ENCODE data around the gene DTWD1.

The DTWD1 gene

GRCh38 chr15:49621401-49621811 lies 558 bp downstream of the DTWD1 start:
- H4K20me1 ChIP-seq (ENCODE audit: control insufficient read depth, insufficient read depth, low read depth, low read length): no peaks in the 10 kb centered on the region
- H3K9me3 ChIP-seq (ENCODE audit: control insufficient read depth, insufficient read depth, low read length): peaks cover 4% of the 10 kb centered on the region
- H3F3A ChIP-seq (ENCODE audit: control insufficient read depth, insufficient read depth): no peaks in the 10 kb centered on the region
- peak overlapping the region; percentile 88 for H3K4me2 ChIP-seq (ENCODE audit: low read length)
- H3K4me3 ChIP-seq (ENCODE audit: low read length): peak overlapping the region; percentile 80
- peaks cover 33% of the 10 kb centered on the region for H3K36me3 ChIP-seq (ENCODE audit: control insufficient read depth, low read length)
- H3K27ac ChIP-seq (ENCODE audit: low read depth, low read length): peak overlapping the region; percentile 38
- H3K79me2 ChIP-seq (ENCODE audit: control insufficient read depth, low read length): peaks cover 47% of the 10 kb centered on the region
- peaks cover 17% of the 10 kb centered on the region for H3K4me1 ChIP-seq (ENCODE audit: control insufficient read depth, low read length)
- H3K9me2 ChIP-seq (replicated peaks; ENCODE audit: control insufficient read depth, low read length): no peaks in the 10 kb centered on the region
- no peaks in the 10 kb centered on the region for H3K27me3 ChIP-seq (ENCODE audit: control insufficient read depth, low read length)
- TF ChIP-seq CTCF (IDR thresholded peaks at IDR 0.05; ENCODE audit: low read depth, low read length, poor library complexity, severe bottlenecking) (no peak), EZH2phosphoT487 (IDR thresholded peaks at IDR 0.05; ENCODE audit: borderline replicate concordance, low read length) (no peak)

- H3K9me2 ChIP-seq (replicated peaks; ENCODE audit: control insufficient read depth, low read length): no peaks in the 10 kb centered on the region
Measured at GRCh38 chr15:49621887-49622286, 1.0 kb downstream of the DTWD1 start.

GRCh38 chr15:49622561-49622960 lies 1.7 kb downstream of the DTWD1 start:
- H3K79me2 ChIP-seq (ENCODE audit: control insufficient read depth, low read length): peaks cover 47% of the 10 kb centered on the region
- peaks cover 4% of the 10 kb centered on the region for H3K9me3 ChIP-seq (ENCODE audit: control insufficient read depth, insufficient read depth, low read length)
- no peak for TF ChIP-seq EZH2phosphoT487 (IDR thresholded peaks at IDR 0.05; ENCODE audit: borderline replicate concordance, low read length)
- no peak for TF ChIP-seq CTCF (IDR thresholded peaks at IDR 0.05; ENCODE audit: low read depth, low read length, poor library complexity, severe bottlenecking)
- peaks cover 41% of the 10 kb centered on the region for H3K36me3 ChIP-seq (ENCODE audit: control insufficient read depth, low read length)
- H3F3A ChIP-seq (ENCODE audit: control insufficient read depth, insufficient read depth): no peaks in the 10 kb centered on the region
- no peaks in the 10 kb centered on the region for H3K9me2 ChIP-seq (replicated peaks; ENCODE audit: control insufficient read depth, low read length)
- H3K4me3 ChIP-seq (ENCODE audit: low read length): no peak overlapping the region
- no peak overlapping the region for H3K27ac ChIP-seq (ENCODE audit: low read depth, low read length)
- H3K4me2 ChIP-seq (ENCODE audit: low read length): peak overlapping the region; percentile 88
- H4K20me1 ChIP-seq (ENCODE audit: control insufficient read depth, insufficient read depth, low read depth, low read length): no peaks in the 10 kb centered on the region
- no peaks in the 10 kb centered on the region for H3K27me3 ChIP-seq (ENCODE audit: control insufficient read depth, low read length)
- H3K4me1 ChIP-seq (ENCODE audit: control insufficient read depth, low read length): peaks cover 17% of the 10 kb centered on the region

More at GRCh38 chr15:49621887-49622286, 1.0 kb downstream of the DTWD1 start:
- Histone ChIP-seq H3F3A (ENCODE audit: control insufficient read depth, insufficient read depth) (no peaks in the 10 kb centered on the region), H3K36me3 (ENCODE audit: control insufficient read depth, low read length) (peaks cover 37% of the 10 kb centered on the region), H3K4me3 (ENCODE audit: low read length) (peak overlapping the region; percentile 80), H3K27me3 (ENCODE audit: control insufficient read depth, low read length) (no peaks in the 10 kb centered on the region), H3K9me3 (ENCODE audit: control insufficient read depth, insufficient read depth, low read length) (peaks cover 4% of the 10 kb centered on the region), H3K4me2 (ENCODE audit: low read length) (peak overlapping the region; percentile 88), H3K79me2 (ENCODE audit: control insufficient read depth, low read length) (peaks cover 47% of the 10 kb centered on the region), H4K20me1 (ENCODE audit: control insufficient read depth, insufficient read depth, low read depth, low read length) (no peaks in the 10 kb centered on the region), H3K4me1 (ENCODE audit: control insufficient read depth, low read length) (peaks cover 17% of the 10 kb centered on the region), H3K27ac (ENCODE audit: low read depth, low read length) (no peak overlapping the region)
- TF ChIP-seq CTCF (IDR thresholded peaks at IDR 0.05; ENCODE audit: low read depth, low read length, poor library complexity, severe bottlenecking) (no peak), EZH2phosphoT487 (IDR thresholded peaks at IDR 0.05; ENCODE audit: borderline replicate concordance, low read length) (no peak)
